COLO829 (cell line): ENCODE results near the gene KCNB1.

ENCODE experiments used
- DNase-seq: peaks from one replicate; pipeline ENCODE4 v3.0.0; 2012; ENCODE audit warnings: low spot score

Gene KCNB1

DNA sequence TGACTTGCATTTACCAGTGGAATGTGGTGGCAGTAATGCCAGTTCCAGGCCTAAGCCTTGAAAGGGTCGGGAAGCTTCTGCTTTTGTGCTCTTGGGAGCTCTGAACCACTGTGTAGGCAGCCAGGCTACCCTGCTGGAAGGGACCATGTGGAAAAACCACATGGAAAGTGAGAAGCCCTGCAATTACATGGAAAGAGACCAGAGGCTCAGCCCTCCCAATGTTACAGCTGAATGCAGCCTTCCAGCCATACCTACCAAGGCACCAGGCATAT lies 14.9 kb upstream of the KCNB1 start:
- no peak for DNase-seq

DNA sequence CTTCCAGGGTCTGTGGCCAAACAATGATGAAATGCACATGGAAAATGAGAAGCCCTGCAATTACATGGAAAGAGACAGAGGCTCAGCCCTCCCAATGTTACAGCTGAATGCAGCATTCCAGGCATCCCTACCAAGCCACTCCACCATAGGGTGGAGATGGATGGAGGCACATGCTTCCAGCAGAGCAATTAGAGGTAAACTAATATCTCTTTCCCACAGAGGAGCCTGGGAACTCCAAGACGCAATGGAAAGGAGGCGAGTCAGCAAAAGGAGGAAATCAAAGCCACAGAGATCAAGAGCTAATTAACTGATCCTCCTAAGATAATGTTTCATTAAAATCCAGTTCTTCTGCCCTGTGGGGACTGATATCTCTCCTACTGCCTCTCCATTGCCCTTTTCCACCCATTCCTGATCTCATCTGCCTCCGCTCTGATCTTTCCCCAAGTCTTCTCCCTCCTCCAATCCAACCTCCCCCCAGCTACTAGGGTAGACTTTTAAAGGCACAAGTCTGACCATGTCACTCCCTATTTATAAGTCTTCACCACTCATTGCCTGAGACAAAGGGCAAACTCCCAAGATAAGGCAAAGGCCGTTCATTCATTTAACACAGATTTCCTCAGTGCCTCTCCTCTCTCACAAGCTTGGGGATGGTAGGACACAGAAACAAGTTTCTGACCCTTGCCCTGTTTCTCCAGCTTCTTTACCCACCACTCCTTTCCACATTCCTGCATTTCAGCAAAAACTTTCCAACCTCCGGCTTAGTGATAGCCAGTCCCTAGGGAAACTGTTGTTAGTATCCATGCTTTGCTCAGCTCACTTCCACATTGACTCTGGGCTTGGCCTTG lies 14.3 kb upstream of the KCNB1 start:
- no peak for DNase-seq

DNA sequence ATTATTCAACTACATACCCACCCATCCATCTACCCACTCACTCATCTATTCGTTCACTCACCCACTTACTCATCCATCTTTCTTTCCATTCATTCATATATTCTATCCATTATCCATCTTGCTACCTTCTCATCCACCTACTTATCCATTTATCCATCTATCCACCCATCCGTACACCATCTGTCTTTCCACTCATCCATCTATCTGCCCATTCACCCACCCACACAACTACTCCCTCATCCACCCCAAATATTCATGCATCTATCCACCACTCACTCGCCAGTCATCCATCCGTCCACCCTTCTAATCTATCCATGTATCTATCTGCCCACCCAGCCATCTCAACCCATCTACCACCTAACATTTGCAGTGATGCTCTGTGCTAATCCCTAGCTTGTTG lies 13.6 kb upstream of the KCNB1 start:
- DNase-seq, result no peak

DNA sequence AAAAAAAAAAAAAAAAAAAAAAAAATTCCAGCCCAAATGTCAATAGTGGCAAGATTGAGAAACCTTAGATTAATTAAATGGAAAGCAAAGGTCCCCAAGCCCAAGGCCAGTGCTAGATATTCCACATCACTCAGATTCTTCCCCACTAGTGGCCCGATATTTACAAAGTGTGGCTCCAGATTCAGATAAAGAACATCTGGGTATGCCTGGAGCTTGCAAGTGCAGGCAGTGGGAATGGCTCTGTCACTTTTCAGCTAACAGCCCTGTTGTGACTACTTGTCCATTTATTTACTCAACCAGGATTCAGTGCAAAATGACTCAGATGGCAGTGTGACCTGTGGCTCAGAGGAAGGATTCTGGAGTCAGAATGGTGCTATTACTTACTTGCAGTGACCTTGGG lies 8.2 kb upstream of the KCNB1 start:
- DNase-seq, result no peak

- no peak for DNase-seq
These were observed 7.2 kb upstream of the KCNB1 start for GRCh38 chr20:49489688-49490087.

- no peak for DNase-seq
These were observed 3.6 kb upstream of the KCNB1 start for GRCh38 chr20:49486064-49486463.

DNA sequence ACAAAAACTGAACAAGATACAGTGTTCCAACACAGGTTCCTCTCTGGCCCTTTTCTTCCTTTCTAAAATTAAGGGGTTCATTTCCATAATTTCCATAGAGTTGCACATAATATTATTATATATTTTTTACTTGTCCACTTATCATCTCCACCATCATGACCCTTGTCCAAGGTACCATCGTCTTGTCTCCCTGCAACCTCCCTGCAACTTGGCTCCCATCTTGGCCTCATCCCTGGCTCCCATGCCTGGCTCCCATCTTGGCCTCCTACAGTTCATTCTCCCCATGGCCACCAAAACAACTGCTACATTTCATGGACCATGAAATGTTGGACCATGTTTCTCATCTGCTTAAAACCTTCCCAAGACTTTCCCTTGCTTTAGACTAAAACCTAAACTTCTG lies 3.1 kb upstream of the KCNB1 start:
- DNase-seq, result no peak

DNA sequence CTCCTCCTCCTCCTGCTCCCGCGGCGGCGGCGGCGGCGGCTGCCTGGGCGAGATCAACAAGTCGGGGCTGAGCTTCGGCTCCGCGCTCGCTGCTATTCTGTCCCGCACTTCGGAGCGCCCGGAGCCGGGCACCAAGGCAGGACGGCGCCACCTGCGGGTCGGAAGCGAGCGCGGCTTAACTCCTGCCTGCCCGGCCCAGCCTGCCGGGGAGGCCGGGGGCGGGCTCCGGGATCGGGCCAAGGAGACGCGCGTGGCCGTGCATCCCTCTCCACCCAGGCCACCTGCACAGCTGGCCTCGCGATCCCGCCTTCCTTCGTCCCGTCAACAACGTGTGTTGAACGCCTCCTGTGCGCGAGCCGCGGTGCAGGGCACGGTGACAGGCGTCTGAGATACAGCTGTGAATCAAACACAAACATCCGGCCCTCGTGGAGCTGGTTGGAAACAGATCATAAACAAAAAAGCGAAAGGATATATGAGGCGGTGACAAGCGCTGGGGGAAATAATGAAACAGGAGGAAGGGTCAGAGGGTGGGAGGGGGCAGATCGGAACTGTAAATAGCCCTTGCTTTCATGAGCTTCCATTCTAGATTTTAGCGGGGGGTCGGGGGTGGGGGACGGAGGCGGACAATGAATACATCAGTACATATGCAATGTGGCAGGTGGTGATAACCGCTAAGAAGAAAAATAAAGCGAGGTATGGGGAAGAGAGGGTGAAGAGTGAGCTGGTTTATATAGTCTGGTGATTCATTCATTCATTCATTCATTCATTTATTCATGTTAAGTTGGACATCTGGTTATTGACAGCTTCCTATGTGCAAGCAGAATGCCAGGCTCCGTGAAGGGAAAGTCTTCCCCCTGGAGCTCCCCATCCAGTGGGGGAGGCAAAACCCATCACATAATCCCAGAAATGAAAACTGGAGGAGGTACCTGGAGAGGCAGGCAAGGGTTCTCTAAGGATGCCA lies 2.0 kb upstream of the KCNB1 start:
- DNase-seq, result peak; percentile 70

DNA sequence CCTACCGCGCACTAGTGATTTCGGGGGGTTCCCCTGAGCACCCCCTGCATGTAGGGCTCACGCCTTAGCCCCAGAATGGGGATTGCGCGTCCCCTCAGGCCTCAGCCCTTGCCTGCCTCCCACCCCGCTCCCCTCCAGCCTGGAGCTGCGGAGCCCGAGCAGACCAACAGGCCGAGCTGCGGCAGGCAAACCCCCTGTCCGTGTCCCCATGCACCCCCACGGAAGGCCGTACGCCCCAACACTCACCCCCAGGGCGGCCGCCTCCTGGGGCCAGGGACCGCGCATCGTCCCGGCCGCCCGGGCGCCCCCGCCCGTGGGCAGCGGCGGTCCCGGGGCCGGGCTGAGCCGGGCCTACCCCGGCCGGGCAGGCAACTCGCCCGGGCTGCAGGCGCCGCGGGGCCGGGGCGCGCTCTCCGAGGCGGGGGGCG lies 1.2 kb upstream of the KCNB1 start:
- no peak for DNase-seq

GRCh38 chr20:49483018-49483695 lies 689 bp upstream of the KCNB1 start:
- DNase-seq, result no peak

- DNase-seq, result no peak
These were observed 295 bp downstream of the KCNB1 start for GRCh38 chr20:49482173-49482572.

GRCh38 chr20:49481116-49481515 lies 1.4 kb downstream of the KCNB1 start:
- DNase-seq, result no peak

- no peak for DNase-seq
These were observed 2.2 kb downstream of the KCNB1 start for GRCh38 chr20:49480236-49480635.

DNA sequence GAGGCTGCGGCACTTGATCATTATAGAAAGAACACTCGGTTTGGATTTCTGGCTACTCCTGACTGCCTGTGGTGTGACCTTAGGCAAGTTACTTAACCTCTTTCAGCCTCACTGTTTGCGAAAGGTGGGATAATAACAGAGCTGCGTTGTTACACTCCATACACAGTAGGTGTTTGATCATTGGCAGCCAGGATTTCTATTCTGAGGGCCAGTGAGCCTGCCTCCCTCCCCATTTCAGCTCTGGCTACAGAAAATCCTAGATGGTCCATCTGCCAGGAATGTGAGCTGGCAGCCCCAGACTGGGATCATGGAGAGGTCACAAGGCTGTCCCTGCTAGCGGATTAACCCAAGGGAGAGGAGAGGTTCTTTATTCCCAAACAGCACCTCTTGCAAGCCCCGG lies 2.7 kb downstream of the KCNB1 start:
- no peak for DNase-seq

DNA sequence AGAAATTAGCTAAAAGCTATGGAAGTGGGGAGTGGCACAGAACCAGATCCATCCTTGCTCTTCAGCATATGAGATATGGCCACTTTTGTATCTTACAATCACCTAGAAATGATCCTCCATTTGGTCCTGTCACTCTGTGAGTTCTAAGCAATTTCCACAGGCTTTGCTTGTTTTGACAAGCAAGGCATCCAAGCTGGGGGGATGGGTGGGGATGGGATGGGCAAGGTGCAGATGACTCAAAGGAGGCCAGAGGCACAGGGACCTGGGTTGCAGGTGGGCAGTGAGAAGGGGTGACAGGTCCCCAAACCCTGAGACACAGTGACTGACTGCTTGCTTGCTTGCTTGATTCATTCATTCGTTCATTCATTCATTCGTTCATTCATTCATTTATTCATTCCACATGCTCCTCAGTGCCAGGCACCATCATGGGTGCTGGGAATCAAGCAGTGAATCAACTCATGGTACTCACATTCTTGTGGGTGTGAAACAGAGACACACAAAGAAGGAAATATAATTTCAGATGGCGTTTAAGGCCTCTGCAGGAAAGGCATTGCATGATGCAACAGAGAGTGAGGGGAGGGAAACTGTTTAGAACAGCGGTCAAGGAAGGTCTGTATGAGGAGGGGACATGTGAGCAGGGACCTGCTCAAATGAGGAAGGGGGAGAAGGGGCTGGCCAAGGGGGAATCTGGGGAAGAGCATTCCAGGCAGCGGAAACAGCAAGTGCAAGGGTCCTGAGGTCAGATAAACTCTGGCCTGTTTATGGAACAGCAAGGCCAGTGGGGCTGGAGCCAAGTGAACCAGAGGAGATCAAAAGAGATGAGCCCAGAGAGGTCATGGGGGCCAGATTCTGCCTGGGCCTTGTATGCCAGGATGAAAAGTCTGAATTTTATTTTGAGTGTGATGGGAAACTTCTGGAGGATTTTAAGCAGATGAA lies 3.4 kb downstream of the KCNB1 start:
- DNase-seq, result no peak

DNA sequence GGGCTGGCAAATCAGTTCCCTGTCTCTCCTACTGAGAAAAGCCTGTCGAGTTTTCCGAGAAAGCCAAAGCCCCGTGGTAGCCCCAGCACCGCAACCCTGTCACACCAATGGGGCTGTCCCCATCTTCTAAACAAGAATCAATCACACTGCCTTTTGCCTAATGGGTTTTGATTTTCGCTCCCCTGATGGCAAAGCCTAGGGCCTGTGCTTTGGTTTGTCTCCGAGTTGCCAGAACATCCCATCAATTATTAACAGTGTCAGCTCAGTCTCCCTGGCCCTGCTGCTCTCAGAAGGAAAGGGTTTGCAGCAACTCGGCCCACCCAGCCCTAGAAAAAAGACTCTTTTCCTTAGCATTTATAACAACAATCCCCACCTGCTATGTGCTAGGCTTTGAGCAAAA lies 4.2 kb downstream of the KCNB1 start:
- DNase-seq, result no peak

DNA sequence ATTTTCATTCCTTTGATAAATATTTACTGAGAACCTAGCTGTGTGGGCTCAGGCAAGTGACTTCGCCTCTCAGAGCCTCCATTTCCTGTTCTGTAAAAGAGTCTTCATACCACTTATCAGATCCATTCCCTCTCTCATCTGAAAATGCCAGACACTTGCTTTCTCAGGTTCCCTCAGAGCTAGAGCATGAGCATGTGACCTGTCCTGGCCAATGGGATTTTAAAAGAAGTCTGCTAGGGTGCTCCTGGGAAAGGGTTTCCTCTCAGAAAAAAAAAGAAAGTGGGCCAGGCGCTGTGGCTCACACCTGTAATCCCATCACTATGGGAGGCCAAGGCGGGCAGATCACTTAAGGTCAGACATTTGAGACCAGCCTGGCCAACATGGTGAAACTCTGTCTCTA lies 5.3 kb downstream of the KCNB1 start:
- DNase-seq, result no peak

DNA sequence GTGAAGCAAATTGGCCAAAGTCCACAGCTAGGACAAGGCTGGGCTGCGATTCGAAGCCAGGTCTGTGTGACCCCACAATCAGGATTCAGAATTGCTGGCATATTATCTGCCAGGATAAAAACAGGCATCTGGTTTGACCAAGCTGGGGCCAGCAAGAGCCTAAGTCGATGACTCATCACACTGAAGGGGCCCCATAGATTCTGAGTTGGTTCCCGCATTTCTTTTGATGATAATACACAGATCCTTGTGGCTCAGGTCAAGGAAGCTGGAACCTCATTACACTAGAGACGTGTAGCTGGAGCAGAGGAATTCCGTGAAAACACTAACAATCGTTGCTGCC lies 6.5 kb downstream of the KCNB1 start:
- no peak for DNase-seq

DNA sequence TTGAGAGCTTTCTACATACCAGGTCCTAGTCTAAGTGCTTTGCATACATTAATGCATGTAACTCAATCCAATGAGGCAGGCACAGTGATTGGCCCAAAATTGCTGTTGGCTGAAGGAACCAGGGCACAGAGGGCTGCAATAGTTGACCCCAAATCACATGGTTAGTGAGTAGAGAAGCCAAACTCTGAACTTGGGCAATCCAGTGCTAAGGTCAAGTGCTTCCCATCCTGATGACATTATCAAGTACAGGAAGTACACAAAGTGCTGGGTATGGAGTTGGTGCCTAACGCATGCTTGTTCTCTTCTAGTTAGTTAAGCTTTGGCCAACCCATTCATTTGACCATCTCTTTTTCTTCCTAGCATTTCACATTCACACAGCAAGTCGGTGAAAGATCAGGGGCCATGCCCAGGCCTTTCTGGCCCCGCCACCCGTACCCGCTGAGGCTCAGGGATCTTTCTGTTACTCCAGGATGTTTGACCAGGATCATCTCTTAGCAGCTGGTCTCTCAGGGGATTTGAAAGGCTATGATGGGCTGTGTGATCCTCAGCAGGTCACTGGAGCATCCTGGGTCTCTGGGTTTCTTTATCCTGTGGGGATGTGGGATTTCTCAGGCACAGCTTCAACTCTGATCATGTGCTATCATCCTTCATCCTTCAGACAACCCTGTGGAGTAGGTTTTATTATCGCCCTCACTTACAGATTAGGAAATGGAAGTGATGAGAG lies 7.0 kb downstream of the KCNB1 start:
- DNase-seq, result no peak

- DNase-seq, result no peak
These were observed 11.1 kb downstream of the KCNB1 start for GRCh38 chr20:49471397-49471796.

- no peak for DNase-seq
These were observed 11.5 kb downstream of the KCNB1 start for GRCh38 chr20:49470922-49471321.
